Tibial nerve (tissue), 4 donors: ENCODE measurements around the gene MSI2.

Source experiments
- EP300 ChIP-seq, 2 donors: sonication (generic); formaldehyde crosslinking; IDR thresholded peaks; one replicate each; pipeline ENCODE4 v1.6.1; 2017; ENCODE audit warnings: antibody characterized with exemption in 2 of 2, mild to moderate bottlenecking in 1 of 2
- TF ChIP-seq, protein P1 (sequence below), 5 experiments: fragments of 200-600 bp in 3 of 5; fragments of 450-650 bp in 2 of 5; sonication (generic) in 3 of 5; IDR thresholded peaks; one replicate each; pipeline ENCODE4 v1.5.1; 2016 to 2019; ENCODE audit warnings: antibody characterized with exemption in 5 of 5, mild to moderate bottlenecking in 3 of 5, moderate library complexity in 2 of 5

DNA sequence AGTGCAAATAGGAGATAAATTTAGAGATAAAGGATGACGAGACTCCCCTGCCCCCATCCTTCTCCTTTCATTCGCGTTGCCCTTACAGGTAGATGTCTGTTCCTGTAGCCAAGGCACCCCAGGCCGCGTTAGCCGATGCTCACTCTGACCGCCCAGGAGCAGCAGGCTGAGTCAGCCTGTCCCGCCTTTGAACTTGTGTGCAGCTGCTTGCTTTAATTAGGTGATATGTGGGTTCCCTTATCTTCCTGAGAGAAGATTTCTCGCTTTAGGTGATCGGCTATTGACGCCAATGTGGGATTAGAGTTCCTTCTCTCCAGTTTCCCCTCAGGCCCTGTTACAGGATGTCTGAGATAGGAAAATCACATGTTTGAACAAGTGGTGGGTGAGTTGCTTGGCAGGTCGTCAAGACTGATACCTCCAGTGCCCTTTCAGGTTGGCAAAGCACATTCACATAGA, 119.5 kb downstream of the MSI2 start:
- TF ChIP-seq, protein P1, sequence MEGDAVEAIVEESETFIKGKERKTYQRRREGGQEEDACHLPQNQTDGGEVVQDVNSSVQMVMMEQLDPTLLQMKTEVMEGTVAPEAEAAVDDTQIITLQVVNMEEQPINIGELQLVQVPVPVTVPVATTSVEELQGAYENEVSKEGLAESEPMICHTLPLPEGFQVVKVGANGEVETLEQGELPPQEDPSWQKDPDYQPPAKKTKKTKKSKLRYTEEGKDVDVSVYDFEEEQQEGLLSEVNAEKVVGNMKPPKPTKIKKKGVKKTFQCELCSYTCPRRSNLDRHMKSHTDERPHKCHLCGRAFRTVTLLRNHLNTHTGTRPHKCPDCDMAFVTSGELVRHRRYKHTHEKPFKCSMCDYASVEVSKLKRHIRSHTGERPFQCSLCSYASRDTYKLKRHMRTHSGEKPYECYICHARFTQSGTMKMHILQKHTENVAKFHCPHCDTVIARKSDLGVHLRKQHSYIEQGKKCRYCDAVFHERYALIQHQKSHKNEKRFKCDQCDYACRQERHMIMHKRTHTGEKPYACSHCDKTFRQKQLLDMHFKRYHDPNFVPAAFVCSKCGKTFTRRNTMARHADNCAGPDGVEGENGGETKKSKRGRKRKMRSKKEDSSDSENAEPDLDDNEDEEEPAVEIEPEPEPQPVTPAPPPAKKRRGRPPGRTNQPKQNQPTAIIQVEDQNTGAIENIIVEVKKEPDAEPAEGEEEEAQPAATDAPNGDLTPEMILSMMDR (IDR thresholded peaks at IDR 0.05): no peak
- TF ChIP-seq EP300 (IDR thresholded peaks at IDR 0.05): no peak
